ENCODE data around the gene ADAMTSL5.

The ADAMTSL5 gene

DNA sequence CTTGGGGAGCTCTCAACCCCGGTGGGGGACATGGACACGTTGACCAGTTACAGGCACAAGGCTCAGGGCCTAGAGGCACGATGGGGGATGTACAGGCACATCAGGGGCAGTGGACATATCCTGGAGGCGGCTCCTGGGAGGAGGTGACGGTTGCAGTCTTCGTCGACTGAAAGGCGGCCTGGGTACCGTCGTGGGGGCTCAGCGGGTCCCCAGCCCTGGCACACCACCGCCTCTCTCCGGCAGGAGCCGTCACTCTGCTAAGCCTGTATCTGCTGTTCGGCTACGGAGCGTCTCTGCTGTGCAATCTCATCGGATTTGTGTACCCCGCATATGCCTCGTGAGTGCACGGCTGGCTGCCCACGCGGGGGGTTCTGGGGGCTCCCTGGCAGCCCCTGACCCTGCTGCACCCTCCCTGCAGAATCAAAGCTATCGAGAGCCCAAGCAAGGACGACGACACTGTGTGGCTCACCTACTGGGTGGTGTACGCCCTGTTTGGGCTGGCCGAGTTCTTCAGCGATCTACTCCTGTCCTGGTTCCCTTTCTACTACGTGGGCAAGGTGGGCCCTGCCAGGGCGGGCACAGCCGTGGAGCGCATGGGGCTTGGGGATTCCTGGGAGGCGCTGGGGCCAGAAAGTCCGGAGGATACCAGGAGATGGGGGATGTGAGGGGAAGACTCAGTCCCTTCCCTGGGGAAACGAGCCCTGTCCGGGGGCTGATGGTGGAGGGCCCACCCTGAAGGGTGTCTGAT is 17.6 kb downstream of the ADAMTSL5 start:
- no peak for DNase-seq

GRCh38 chr19:1494115-1494815 is 18.6 kb downstream of the ADAMTSL5 start:
- DNase-seq = no peak

- DNase-seq = no peak
Observed at GRCh38 chr19:1492474-1493006, 20.3 kb downstream of the ADAMTSL5 start.

GRCh38 chr19:1491849-1492170 is 21.0 kb downstream of the ADAMTSL5 start:
- no peak for DNase-seq

DNA sequence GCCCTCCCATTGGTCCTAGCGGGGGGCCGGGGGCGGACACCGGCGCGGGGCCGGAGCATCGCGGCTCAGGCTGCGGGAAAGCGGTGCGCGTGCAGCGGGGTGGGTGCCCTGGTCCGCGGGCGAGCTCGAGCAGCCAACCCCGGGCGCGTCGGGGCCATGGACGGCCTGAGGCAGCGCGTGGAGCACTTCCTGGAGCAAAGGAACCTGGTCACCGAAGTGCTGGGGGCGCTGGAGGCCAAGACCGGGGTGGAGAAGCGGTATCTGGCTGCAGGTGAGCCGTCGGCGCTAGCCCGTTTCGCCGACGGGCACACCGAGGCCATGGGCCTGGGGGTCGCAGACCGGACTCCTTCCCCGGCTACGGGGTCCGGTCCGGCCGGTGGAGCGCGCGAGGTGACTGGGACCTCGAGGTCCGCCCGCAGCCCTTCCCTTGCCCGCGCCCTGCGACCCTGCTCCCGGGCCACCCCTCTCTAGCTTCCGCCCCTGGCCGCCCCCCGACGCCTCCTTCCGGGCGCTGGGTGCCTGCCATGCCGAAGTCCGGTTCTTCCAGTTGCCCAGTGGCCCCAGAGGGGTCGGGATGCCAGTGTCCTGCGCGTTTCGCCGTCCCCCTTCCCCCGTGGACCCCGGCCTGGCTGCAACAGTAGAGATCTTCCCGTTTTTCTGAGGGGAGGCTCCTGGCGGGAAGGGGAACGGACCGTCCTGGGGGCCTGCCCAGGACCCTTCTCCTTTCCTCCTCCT is 21.5 kb downstream of the ADAMTSL5 start, which contains the start of gene REEP6:
Gene REEP6 (plus strand): TSS at position 68 of the 735 bp plus-strand sequence. CDS start 89 bp downstream, at position 157.
- no peak for DNase-seq

DNA sequence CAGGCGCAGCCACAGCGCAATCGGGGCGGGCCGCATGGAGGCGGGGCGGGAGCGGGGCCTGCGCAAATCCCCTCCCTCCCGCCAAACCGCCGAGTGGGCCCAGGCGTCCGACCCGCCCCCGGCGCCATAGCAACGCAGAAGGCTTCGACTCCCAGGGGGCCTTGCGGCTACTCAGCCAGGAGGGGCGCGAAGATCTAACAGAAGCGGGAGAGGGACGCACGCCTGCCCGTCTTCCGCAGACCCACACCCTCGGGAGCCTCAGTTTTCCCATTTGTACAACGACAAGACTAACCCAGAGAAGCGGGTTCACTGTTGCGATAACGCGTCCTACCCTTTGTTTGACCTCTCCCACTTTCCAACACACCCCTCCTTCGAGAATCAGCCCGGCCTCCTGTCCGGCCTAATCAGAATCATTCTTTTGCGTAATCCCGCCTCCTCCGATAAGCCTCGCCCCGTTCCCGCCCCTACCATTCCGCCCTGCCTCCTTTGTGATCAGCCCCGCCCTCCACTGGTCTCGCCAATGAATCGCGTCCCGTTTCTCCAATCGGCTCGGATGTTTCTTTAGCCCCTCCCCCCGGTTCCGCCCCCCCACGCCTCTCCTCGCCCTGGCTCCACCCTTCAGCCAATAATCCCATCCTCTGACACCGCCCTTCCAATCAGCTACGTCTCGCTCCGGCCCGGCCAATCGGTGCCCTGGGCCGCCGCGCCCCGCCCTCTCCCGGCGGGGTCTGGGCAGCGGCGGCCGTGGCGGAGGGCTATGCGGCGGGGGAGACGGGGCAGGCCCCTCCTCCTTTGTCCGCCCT is 22.3 kb downstream of the ADAMTSL5 start, which contains the start of gene PCSK4:
Gene PCSK4 (minus strand): TSS at position 40 of the 803 bp plus-strand sequence. CDS start 4 bp downstream, at position 36.
- peak; percentile 91 to 93 for DNase-seq

- no peak for DNase-seq
Observed at GRCh38 chr19:1489463-1490310, 23.1 kb downstream of the ADAMTSL5 start.

DNA sequence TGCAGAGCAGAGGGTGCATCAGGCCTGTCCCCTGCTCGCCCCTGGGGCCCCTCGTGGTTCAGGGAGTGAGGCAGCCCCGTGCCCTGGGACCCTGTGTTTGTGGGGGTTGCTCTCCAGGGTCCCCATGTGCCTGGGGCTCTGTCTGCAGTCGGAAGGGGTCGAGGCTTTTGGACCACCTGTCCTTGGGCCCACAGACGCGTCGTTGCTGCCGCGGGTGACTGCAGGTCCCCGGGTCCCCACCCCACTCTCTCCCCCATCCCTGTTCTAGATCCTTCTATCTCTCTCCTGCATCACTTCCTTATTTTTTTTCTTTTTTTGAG is 24.6 kb downstream of the ADAMTSL5 start:
- no peak for DNase-seq

DNA sequence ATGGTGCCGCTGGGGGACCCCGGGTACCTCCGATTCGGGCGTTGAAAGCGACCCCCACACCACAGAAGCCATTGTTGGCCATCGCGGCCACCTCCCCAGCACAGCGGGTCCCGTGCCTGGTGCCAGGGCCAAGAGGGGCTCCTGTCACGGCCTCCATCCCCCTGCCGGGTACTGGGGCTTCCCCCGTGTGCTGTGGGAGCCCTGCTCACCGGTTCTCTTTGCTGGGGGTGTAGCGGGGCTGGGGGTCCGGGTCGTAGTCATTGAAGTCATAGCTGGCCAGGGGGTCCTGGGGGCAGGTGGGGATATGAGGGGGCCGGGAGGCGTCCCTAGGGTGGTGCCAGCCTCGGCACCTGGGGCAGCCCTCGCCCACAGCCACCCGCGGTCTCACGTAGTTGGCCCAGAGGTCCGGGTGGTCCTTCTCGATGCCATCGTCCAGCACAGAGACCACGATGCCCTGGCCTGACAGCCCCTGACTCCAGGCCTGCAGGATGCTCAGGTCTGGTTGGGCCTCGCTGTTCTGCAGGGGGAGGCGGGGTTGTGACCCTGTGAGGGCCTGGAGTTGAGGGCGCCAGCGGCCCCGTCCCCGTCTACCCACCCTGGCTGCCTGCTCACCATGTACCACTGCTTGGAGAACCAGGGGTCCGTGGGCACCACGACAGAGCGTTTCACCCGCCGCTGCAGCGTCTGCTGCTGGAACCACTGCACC is 25.1 kb downstream of the ADAMTSL5 start:
- no peak for DNase-seq

DNA sequence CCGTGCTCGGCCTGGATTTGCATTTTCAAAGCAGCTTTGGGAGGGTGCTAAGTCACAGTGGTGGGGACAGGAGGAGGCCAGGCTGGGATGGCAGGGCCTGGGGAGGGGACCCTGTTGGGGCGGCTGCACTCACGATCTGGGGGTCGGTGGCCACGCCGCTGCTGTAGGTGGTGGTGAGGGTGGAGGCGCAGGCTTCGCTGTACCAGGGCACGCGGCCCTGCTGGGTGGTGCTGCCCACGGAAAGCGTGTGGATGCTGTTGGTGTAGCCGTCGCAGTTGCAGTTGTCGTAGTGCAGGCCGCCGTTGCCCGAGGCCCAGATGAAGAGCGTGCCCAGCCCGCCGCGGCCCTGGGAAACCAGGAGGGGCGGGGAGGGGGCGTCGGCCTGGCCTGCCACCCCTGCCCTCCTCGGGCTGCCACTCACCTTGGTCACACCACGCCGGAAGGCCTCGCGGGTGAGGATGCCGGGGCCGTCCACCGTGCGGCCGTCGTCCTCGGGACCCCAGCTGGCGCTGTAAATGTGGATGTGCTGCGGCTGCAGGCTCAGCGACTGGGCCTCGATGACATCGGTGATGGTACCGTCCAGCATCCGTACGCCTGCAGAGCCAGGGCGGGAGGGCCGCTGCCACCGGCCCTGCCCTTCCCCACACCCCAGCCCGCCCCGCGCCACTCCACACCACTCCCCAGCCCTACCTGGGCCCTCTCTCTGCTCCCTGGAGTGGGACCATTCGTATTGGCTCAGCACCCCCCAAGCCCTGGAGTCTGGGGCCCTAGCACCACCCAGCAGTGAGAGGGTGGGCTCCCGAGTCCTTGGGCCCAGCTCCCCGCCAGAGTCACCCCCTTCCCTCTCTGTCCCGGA is 25.9 kb downstream of the ADAMTSL5 start:
- DNase-seq = no peak

- DNase-seq = no peak
Observed at GRCh38 chr19:1483979-1484428, 28.8 kb downstream of the ADAMTSL5 start.

DNA sequence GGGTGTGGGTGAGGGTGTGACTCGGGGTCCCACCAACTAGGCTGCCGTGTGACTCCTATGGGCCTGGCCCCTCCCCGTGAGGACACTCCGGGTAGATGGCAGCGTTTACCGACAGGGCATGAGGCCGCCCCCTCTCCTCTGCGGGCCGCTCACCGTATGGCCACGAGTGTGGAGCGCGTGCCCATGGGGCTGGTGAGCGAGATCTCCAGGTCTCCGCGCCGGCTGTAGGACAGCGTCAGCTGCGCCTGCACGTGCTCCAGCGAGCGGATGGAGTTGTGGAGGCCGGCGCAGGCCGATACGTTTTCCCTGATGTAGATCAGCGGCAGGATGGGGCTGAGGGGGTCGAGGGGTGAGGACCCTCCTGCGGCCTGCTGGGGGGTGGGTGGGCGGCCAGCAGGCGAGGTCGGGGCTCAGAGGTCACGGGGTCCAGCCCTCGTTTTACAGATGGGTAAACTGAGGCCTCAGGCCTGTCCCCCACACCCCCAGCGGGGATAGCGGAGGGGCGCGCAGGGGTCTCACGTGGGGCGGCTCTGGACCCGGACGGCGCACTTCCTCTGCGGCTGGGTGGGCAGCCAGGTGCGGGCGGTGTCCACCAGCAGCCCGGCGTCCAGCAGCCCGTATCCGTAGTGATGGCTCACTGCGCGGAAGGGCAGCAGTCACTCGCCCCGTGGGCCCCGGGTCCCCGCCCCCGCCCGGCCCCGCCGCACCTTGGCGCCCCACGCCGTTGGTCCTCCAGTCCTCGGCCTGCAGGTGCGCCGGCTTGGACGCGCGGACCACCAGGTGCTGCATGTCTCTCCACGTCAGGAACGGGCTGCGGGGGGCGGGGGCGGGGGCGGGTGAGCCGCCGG is 29.5 kb downstream of the ADAMTSL5 start:
- DNase-seq = no peak

- DNase-seq = no peak
Observed at GRCh38 chr19:1482361-1483130, 30.3 kb downstream of the ADAMTSL5 start.

DNA sequence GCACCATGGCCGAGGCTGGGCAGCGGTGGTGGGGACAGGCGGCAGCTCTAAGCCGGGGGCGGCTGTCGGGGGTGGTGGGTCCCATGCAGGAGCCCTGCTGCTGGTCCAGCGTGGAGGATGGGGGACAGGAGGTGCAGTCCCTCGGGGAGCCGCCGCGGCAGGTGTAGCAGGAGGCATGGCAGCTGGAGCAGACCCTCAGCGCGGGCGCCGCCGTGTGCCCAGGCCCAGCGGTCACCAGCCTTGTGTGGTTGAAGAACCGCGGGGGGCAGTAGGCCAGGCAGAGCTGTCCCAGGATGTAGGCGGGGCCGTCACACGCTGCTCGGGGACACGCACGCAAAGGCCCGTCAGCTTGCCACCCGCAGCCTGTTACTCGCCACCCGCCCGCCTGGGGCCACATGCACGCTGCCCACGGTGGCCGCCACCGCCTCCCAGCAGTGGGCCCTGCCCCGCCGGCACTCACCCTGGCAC is 30.9 kb downstream of the ADAMTSL5 start:
- no peak for DNase-seq

GRCh38 chr19:1481224-1481892 is 31.5 kb downstream of the ADAMTSL5 start:
- DNase-seq = no peak

GRCh38 chr19:1478934-1479707 is 33.7 kb downstream of the ADAMTSL5 start, which contains the start of gene C19orf25:
TSS of gene C19orf25 (minus strand) at chr19:1479215. CDS start at chr19:1478903, 312 bp downstream.
- DNase-seq = peak; percentile 73 to 89

All from NCI-H1930 (cell line).